Heart left ventricle (tissue), 16 donors: Measurements from ENCODE around the gene CCDC106. TPM values are rescaled to one million over a fixed set of nuclear protein-coding genes. Genes with fewer than 3 reads are reported as not detected.

Experiments
- ATAC-seq, 4 donors: fragments of 200-7000 bp; cut with Tn5 transposase; one replicate each; pipeline ENCODE4 v1.9.1; 2020 to 2022; ENCODE audit warnings: moderate library complexity in 4 of 4, mild to moderate bottlenecking in 3 of 4, moderate number of reproducible peaks in 1 of 4
- DNase-seq, 5 donors: peaks; one replicate each; pipeline ENCODE4 v3.0.0-alpha.2; 2020
- H3K27ac ChIP-seq, 12 donors: fragments of 200-600 bp; sonication (generic) in 4 of 12; one replicate each; pipeline versions ENCODE4 v1.5.0 to v1.8.0; 2016 to 2022; ENCODE audit warnings: mild to moderate bottlenecking in 2 of 12
- H3K27me3 ChIP-seq, 9 donors: fragments of 200-600 bp; sonication (generic) in 2 of 9; one replicate each; pipeline versions ENCODE4 v1.5.1 to v1.8.0; 2016 to 2022; ENCODE audit warnings: mild to moderate bottlenecking in 3 of 9
- H3K36me3 ChIP-seq, 9 donors: fragments of 200-600 bp; sonication (generic) in 2 of 9; one replicate each; pipeline versions ENCODE4 v1.5.0 to v1.8.0; 2018 to 2022; ENCODE audit warnings: mild to moderate bottlenecking in 2 of 9
- H3K4me1 ChIP-seq, 12 donors: fragments of 200-600 bp; sonication (generic) in 4 of 12; one replicate each; pipeline versions ENCODE4 v1.5.0 to v1.8.0; 2016 to 2022; ENCODE audit warnings: mild to moderate bottlenecking in 3 of 12
- H3K4me3 ChIP-seq, 12 donors: fragments of 200-600 bp; sonication (generic) in 4 of 12; one replicate each; pipeline versions ENCODE4 v1.5.0 to v1.8.0; 2017 to 2022; ENCODE audit warnings: mild to moderate bottlenecking in 9 of 12, moderate library complexity in 4 of 12
- H3K9me3 ChIP-seq, 12 donors: fragments of 200-600 bp; sonication (generic) in 4 of 12; one replicate each; pipeline versions ENCODE4 v1.5.0 to v1.8.0; 2016 to 2022; ENCODE audit warnings: mild to moderate bottlenecking in 1 of 12
- POLR2A ChIP-seq, 2 donors: fragments of 450-650 bp; IDR thresholded peaks; one replicate each; pipeline ENCODE4 v1.6.1; 2017; ENCODE audit warnings: antibody characterized with exemption in 2 of 2, mild to moderate bottlenecking in 2 of 2, moderate library complexity in 2 of 2
- WGBS, 4 donors: extraction: QIAGEN DNeasy Blood & Tissue Kit in 2 of 4; methylation state at CpG; one replicate each; pipeline versions ENCODE4 v1.1.5 to v1.1.7; 2013 to 2018; 5-methylcytosine and 5-hydroxymethylcytosine counted together
- intact Hi-C, 10 donors: fragments of 100-400 bp; cut with DNase I; formaldehyde crosslinking; loops; one replicate each; pipeline versions ENCODE4 v1.11.1 to v1.14.2; 2022
- polyA plus RNA-seq, 2 donors: library from polyadenylated mRNA; stranded (reverse); fragments of 200-250 nt; gene quantifications; one replicate each; pipeline ENCODE4 v1.2.3, GENCODE V29; 2013
- total RNA-seq, 9 donors: library from RNA; depleted of rRNA in 2 of 9; stranded (reverse); fragments of >200 nt in 2 of 9; fragmentation: NEBNext Ultra II Directional in 3 of 9; extraction: Animal tissue kit (Norgen Biotek cat#: 25700) in 3 of 9; gene quantifications; one replicate each; pipeline versions ENCODE4 v1.1.0 to v1.2.4, GENCODE V29; 2016 to 2023
- TF ChIP-seq, protein P1 (sequence below), 12 donors: fragments of 200-600 bp; sonication (generic) in 4 of 12; IDR thresholded peaks; one replicate each; pipeline versions ENCODE4 v1.5.0 to v1.8.0; 2018 to 2022; ENCODE audit warnings: antibody characterized with exemption in 12 of 12, mild to moderate bottlenecking in 5 of 12
- donor health status: ischemic (EF 13 %, LVEDD 7.1; RV severe dilation, severe dysfunction).
- donor health status: healthy with polysubstance abuse.
- donor health status: DM: no; HTN: yes; CAD: no.
- donor health status: DM: no; HTN: no; CAD: no.
- donor health status: ischemic (EF 25% LVEDD 6.9; RV normal size, moderate dysfunction).
- donor health status: ischemic (EF 25% LVEDD 5.7; RV mildly dilated, moderate dysfunction).
- donor health status: healthy.
- donor health status: DM: yes; HTN: yes; CAD: no.
- donor health status: ischemic (EF 35%, LVEDD 5.7; RV mildly dilated, moderate dysfunction).
- donor health status: nonischemic (EF 11% LVEDD 7.7; RV severe dilation, severe dysfunction).
- donor health status: DM: yes; HTN: yes; CAD: no.
- donor health status: PGD.
- donor health status: ischemic (EF 29% LVEDD 5.4; RV normal size, mild dysfunction).
- donor health status: nonischemic (EF 23%, LVEDD 6.1; RV moderate dilation, normal function).

CCDC106 gene
- total and polyA plus RNA-seq, 11 donors = 11.7 to 27.7 (median 16.5) TPM

DNA sequence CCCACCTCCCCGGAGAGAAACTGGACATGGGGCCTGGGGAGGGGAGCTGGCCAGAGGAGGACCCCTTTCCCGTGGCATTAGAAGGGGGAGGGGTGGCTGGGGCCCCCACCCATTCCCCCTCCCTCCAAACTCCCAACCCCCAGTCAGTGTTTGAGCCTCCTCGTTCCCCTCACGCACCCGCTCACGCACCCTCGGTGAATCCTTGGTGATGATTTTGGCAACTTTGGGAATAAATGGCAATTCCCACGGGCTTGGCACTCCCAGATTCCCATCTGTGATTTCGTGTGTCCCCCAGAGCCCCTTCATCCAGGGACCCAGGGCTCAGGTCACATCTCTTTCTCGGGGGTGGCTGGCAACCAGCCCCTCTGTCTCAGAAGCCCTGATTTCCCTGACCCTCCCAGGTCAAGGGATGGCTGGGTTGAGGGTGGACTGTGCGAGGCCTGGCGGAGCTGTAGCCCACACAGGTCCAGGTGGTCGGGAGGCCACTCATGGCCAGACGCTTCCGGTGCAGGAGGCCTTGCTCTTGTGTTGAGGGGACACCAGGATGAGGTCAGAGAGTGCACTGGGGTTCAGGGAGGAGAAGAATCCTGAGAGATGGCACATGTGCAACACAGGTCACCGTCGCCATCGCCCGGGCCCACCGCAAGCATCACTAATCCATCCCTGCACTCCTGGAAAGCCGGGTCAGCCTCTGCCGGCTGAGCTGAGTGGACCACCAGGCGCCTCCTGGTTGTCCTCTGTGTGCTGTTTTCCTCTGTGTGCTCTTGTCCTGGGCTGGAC, 47.7 kb downstream of the CCDC106 start:
- Histone ChIP-seq H3K27me3 (no peaks in the 10 kb centered on the region), H3K4me1 (no peaks in the 10 kb centered on the region), H3K9me3 (no peaks in the 10 kb centered on the region), H3K27ac (no peak overlapping the region), H3K4me3 (no peak overlapping the region), H3K36me3 (peaks cover 0 to 96% (median 82%) of the 10 kb centered on the region in 9 donors)
- 87 to 92% (median 91%) methylated on average over 18 to 23 of the region's 23 CpGs for WGBS, 4 donors
- DNase-seq = peak in 1 of 5 donors; percentile 18
- no peak for ATAC-seq
- intact Hi-C loops = no loop called here
- TF ChIP-seq, protein P1, sequence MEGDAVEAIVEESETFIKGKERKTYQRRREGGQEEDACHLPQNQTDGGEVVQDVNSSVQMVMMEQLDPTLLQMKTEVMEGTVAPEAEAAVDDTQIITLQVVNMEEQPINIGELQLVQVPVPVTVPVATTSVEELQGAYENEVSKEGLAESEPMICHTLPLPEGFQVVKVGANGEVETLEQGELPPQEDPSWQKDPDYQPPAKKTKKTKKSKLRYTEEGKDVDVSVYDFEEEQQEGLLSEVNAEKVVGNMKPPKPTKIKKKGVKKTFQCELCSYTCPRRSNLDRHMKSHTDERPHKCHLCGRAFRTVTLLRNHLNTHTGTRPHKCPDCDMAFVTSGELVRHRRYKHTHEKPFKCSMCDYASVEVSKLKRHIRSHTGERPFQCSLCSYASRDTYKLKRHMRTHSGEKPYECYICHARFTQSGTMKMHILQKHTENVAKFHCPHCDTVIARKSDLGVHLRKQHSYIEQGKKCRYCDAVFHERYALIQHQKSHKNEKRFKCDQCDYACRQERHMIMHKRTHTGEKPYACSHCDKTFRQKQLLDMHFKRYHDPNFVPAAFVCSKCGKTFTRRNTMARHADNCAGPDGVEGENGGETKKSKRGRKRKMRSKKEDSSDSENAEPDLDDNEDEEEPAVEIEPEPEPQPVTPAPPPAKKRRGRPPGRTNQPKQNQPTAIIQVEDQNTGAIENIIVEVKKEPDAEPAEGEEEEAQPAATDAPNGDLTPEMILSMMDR (IDR thresholded peaks at IDR 0.05) = no peak
- no peak for TF ChIP-seq POLR2A (IDR thresholded peaks at IDR 0.05)

DNA sequence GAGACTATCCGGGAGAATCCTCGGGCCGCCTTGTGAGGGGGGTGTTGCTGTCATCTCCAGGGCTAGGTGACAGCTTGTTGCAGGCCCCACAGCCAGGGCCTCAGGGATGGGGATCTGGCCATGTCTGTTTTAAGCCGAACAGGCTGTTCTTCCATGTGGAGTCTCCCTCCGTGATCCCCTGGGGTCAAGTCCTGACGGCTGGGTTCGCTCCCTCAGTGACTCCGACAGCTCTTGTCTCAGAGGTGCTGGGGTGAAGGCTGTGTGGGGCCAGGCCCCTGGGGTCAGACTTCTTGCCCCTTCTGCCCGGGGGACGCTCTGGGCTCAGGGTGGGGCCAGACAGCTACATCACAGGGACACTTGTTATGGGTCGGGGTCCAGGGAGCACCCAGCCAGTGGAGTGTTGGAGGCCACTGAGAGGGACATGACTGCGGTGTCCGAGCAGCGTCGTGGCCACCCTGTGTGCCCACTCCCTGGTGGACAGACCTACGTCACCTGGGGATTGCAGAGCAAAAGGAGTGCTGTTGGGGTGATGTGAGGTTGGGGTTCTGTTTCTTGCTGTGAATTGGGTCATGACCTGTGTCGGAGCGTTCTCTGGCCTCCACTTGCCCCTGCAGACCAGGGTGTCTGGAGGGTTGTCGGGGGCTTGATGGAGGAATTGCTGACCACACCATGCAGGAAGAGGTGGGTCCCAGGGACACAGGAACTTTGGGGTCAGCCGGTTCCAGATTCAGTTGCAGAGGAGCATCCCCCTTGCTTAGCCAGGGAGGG, 48.5 kb downstream of the CCDC106 start:
- 92 to 95% (median 93%) methylated on average over 15 to 20 of the region's 20 CpGs for WGBS, 4 donors
- DNase-seq (peak in 1 of 5 donors; percentile 18), ATAC-seq (no peak)
- Histone ChIP-seq H3K4me1 (no peaks in the 10 kb centered on the region), H3K27me3 (no peaks in the 10 kb centered on the region), H3K36me3 (peaks cover 0 to 94% (median 77%) of the 10 kb centered on the region in 9 donors), H3K27ac (no peak overlapping the region), H3K4me3 (no peak overlapping the region), H3K9me3 (no peaks in the 10 kb centered on the region)
- intact Hi-C loops = no loop called here
- TF ChIP-seq POLR2A (IDR thresholded peaks at IDR 0.05) = no peak

DNA sequence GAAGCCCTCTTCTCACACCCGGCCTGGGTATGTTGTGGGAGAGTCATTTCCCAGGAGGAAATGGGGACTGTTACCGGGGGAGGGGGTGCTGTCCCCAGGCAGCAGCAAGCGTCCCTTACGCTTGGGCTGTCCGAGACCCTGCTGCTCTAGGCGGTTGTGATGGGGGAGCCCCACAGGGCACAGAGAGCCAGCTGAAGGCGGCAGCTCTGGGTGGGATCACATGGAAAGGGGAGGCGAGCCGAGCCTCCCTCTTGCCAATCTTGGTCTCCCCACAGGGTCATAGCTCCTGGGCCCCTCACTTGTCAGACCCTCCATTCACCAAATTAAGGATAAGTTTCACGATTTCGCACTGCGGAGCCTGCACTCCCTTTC, 49.0 kb downstream of the CCDC106 start:
- no peak for ATAC-seq
- Histone ChIP-seq H3K36me3 (peaks cover 0 to 89% (median 73%) of the 10 kb centered on the region in 9 donors), H3K9me3 (no peaks in the 10 kb centered on the region), H3K4me1 (no peaks in the 10 kb centered on the region), H3K27me3 (no peaks in the 10 kb centered on the region), H3K4me3 (no peak overlapping the region), H3K27ac (no peak overlapping the region)
- 84 to 94% (median 89%) methylated on average over 8 to 12 of the region's 12 CpGs for WGBS, 4 donors
- peak in 1 of 5 donors; percentile 11 for DNase-seq
- TF ChIP-seq, protein P1 (IDR thresholded peaks at IDR 0.05) = no peak
- TF ChIP-seq POLR2A (IDR thresholded peaks at IDR 0.05) = no peak
- intact Hi-C loops = no loop called here

DNA sequence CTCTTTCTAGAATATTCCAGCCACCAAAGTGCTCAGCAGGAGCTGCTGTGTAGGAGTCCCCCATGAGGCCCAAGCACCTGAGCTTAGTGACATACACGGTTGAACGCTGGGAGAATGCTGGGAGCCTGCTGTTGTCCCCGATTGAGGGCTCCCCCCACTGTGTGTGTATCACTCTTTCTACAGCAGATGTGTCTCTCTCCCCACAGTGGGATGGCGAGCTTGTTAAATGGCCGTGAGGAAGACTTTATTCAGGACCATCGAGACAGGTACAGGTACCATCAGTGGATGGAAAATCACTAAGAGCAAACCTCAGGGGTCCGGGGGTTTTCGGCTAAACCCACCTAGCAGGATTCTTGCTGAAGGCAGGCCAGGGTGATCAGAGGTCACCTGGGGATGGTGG, 49.7 kb downstream of the CCDC106 start:
- Histone ChIP-seq H3K4me3 (no peak overlapping the region), H3K27me3 (no peaks in the 10 kb centered on the region), H3K9me3 (no peaks in the 10 kb centered on the region), H3K27ac (no peak overlapping the region), H3K4me1 (no peaks in the 10 kb centered on the region), H3K36me3 (peaks cover 0 to 83% (median 70%) of the 10 kb centered on the region in 9 donors)
- ATAC-seq = no peak
- DNase-seq = no peak
- TF ChIP-seq, protein P1 (IDR thresholded peaks at IDR 0.05) = no peak
- no peak for TF ChIP-seq POLR2A (IDR thresholded peaks at IDR 0.05)
- 93 to 96% (median 94%) methylated on average over 8 of the region's 8 CpGs for WGBS, 4 donors
- intact Hi-C loops = no loop called here
